Smooth muscle cell (in vitro differentiated cells): ENCODE results near the gene PRRC1. TPM values are rescaled to one million over a fixed set of nuclear protein-coding genes. Genes with fewer than 3 reads are reported as not detected.
"Not testable (repeated sequence)": the region's sequence is repeated elsewhere in the genome, so short reads cannot be mapped to it uniquely, and the experiment has no call there.

Source experiments
- DNase-seq: peaks from one replicate; lab custom pipeline; 2025; ENCODE audit not compliant: unreplicated experiment; lab: John Stamatoyannopoulos, UW
- H2AFZ ChIP-seq: fragments of 200-600 bp; sonication (generic); 2 replicates; pipeline ENCODE4 v1.6.0; 2016; ENCODE audit warnings: antibody characterized with exemption, low read depth, mild to moderate bottlenecking
- H3F3A ChIP-seq: fragments of 200-600 bp; sonication (generic); 2 replicates; pipeline ENCODE4 v1.6.0; 2017; ENCODE audit warnings: antibody characterized with exemption, low read depth
- H3K27ac ChIP-seq: fragments of 200-600 bp; sonication (generic); 2 replicates; pipeline ENCODE4 v1.5.1; 2016; ENCODE audit warnings: low read depth, mild to moderate bottlenecking
- H3K27me3 ChIP-seq: fragments of 200-600 bp; sonication (generic); 2 replicates; pipeline ENCODE4 v1.6.1; 2016; ENCODE audit warnings: low read depth, mild to moderate bottlenecking
- H3K36me3 ChIP-seq: fragments of 200-600 bp; sonication (generic); 2 replicates; pipeline ENCODE4 v1.5.1; 2016; ENCODE audit warnings: low read depth
- H3K4me1 ChIP-seq: fragments of 200-600 bp; sonication (generic); 2 replicates; pipeline ENCODE4 v1.5.1; 2016; ENCODE audit warnings: low read depth
- H3K4me2 ChIP-seq: fragments of 200-600 bp; sonication (generic); 2 replicates; pipeline ENCODE4 v1.6.0; 2016; ENCODE audit warnings: mild to moderate bottlenecking
- H3K4me3 ChIP-seq: fragments of 200-600 bp; sonication (generic); 2 replicates; pipeline ENCODE4 v1.5.1; 2016; ENCODE audit warnings: mild to moderate bottlenecking
- H3K79me2 ChIP-seq: fragments of 200-600 bp; sonication (generic); 2 replicates; pipeline ENCODE4 v1.6.0; 2016; ENCODE audit warnings: low read depth, mild to moderate bottlenecking
- H3K9ac ChIP-seq: fragments of 200-600 bp; sonication (generic); 2 replicates; pipeline ENCODE4 v1.6.0; 2016; ENCODE audit warnings: low read depth
- H3K9me3 ChIP-seq: fragments of 200-600 bp; sonication (generic); replicated peaks from 2 replicates; pipeline ENCODE4 v1.5.1; 2016; ENCODE audit warnings: low read depth
- H4K20me1 ChIP-seq: fragments of 200-600 bp; sonication (generic); 2 replicates; pipeline ENCODE4 v1.6.0; 2016; ENCODE audit warnings: low read depth
- CTCF ChIP-seq: fragments of 200-600 bp; sonication (generic); IDR thresholded peaks from 2 replicates; pipeline ENCODE4 v1.5.1; 2017; ENCODE audit warnings: borderline replicate concordance, mild to moderate bottlenecking, antibody characterized with exemption; ENCODE audit not compliant: insufficient read depth, poor library complexity, severe bottlenecking
- WGBS: methylation state at CpG from one replicate; pipeline ENCODE4 v1.1.7; 2016; ENCODE audit warnings: low lambda C conversion rate; 5-methylcytosine and 5-hydroxymethylcytosine counted together
- polyA plus RNA-seq: library from polyadenylated mRNA; unstranded; fragments of >200 nt; fragmentation: Nextera tagmentation; extraction: Ambion mirVana; gene quantifications from 2 replicates; pipeline ENCODE4 v1.2.1, GENCODE V29; 2016
- total RNA-seq: library from RNA; depleted of rRNA; stranded (reverse); fragments of >200 nt; gene quantifications from 2 replicates; pipeline ENCODE4 v1.2.3, GENCODE V29; 2014

PRRC1 gene
- total and polyA plus RNA-seq, 2 experiments from 2014 or later, result 80.5 to 159 TPM

- no peaks in the 10 kb centered on the region for H3K4me1 ChIP-seq
- no peak overlapping the region for H3K4me3 ChIP-seq
- no peaks in the 10 kb centered on the region for H3K9me3 ChIP-seq
- H3K4me2 ChIP-seq, result no peak overlapping the region
- H3K27me3 ChIP-seq, result no peaks in the 10 kb centered on the region
- TF ChIP-seq CTCF, result no peak
- 100% methylated on average over 1 of the region's 1 CpG for WGBS
- no peaks in the 10 kb centered on the region for H3F3A ChIP-seq
- no peaks in the 10 kb centered on the region for H3K79me2 ChIP-seq
- H3K9ac ChIP-seq, result no peak overlapping the region
- H4K20me1 ChIP-seq, result no peaks in the 10 kb centered on the region
- no peak for DNase-seq
- H2AFZ ChIP-seq, result no peak overlapping the region
- no peaks in the 10 kb centered on the region for H3K36me3 ChIP-seq
- no peak overlapping the region for H3K27ac ChIP-seq
Measured at GRCh38 chr5:127565586-127566270, 48.3 kb downstream of the PRRC1 start.

GRCh38 chr5:127567026-127567768, 49.8 kb downstream of the PRRC1 start:
- H3K4me1 ChIP-seq, result no peaks in the 10 kb centered on the region
- H3K36me3 ChIP-seq, result no peaks in the 10 kb centered on the region
- TF ChIP-seq CTCF, result no peak
- no peak overlapping the region for H3K27ac ChIP-seq
- no peaks in the 10 kb centered on the region for H3K79me2 ChIP-seq
- no peak for DNase-seq
- no peaks in the 10 kb centered on the region for H3K9me3 ChIP-seq
- no peak overlapping the region for H3K9ac ChIP-seq
- no peaks in the 10 kb centered on the region for H3K27me3 ChIP-seq
- no peak overlapping the region for H3K4me3 ChIP-seq
- H3K4me2 ChIP-seq, result no peak overlapping the region
- no peaks in the 10 kb centered on the region for H4K20me1 ChIP-seq
- WGBS, result 79% methylated on average over 7 of the region's 7 CpGs
- H2AFZ ChIP-seq, result no peak overlapping the region
- no peaks in the 10 kb centered on the region for H3F3A ChIP-seq

- Histone ChIP-seq H3K9me3 (no peaks in the 10 kb centered on the region), H3K27me3 (no peaks in the 10 kb centered on the region), H3K27ac (no peak overlapping the region), H3K4me2 (no peak overlapping the region), H3K4me1 (no peaks in the 10 kb centered on the region), H3K4me3 (no peak overlapping the region), H2AFZ (no peak overlapping the region), H4K20me1 (no peaks in the 10 kb centered on the region), H3K9ac (no peak overlapping the region), H3F3A (no peaks in the 10 kb centered on the region), H3K36me3 (no peaks in the 10 kb centered on the region), H3K79me2 (no peaks in the 10 kb centered on the region)
- 60% methylated on average over 3 of the region's 3 CpGs for WGBS
- DNase-seq, result no peak
- TF ChIP-seq CTCF, result no peak
Measured at GRCh38 chr5:127568166-127568565, 50.7 kb downstream of the PRRC1 start.

- H3K4me3 ChIP-seq, H3K79me2 ChIP-seq, H3K27ac ChIP-seq, DNase-seq, H2AFZ ChIP-seq, H3K4me1 ChIP-seq, H3K36me3 ChIP-seq, H3K9me3 ChIP-seq, H3F3A ChIP-seq, H3K4me2 ChIP-seq, H3K27me3 ChIP-seq, H4K20me1 ChIP-seq, H3K9ac ChIP-seq: not testable (repeated sequence)
- WGBS, result 96% methylated on average over 26 of the region's 40 CpGs
Measured at GRCh38 chr5:127569471-127569870, 52.0 kb downstream of the PRRC1 start.
